ENCODE results near the gene PTCH2. TPM values are rescaled to one million over a fixed set of nuclear protein-coding genes. Genes with fewer than 3 reads are reported as not detected.

Gene PTCH2
- 2.5 TPM for total RNA-seq

GRCh38 chr1:44842862-44843655 lies at the start of gene PTCH2:
Gene PTCH2 (minus strand): TSS chr1:44843253. CDS start chr1:44842932, 321 bp downstream.

DNA sequence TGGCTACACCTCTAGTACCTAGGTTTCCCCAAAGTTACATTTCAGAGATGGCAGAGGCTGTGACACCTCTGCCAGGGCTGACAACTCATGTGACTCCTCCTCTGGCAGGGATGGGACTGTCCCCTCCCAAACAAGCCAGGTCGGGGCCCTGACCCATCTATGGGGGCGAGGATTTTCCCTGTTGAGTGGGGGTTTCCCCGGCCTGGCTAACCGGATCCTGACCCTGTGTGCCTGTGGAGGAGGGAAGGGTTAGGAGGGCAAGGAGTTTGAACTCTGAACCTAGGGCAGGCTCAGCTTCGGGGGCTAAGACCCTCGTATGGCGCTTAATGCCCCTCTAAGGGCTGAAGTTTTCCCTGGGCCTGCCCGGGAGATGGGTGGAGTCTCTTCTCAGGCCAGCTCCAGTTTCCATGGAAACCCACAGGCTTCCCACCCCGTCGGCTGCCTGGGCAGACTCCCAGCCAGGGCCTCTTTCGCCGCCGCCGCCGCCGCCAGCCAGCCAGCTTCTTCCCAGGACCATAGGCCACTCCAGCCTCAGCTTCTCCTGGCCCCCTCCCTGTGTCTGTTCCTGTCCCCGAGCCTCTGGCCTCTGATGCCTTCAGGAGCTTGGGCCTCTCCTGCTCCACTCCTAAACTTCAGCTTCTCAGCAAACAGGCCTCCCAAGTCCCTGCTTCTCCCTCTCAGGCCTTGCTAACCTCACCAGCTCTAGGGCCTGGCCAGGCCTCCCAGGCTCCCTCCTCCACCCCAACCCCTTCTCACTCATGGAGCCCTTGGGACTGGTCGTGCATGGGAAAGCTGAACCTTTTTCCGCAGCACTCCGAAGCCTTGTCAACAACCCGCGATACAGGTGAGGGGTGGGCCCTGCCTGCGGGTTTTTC lies 34.8 kb downstream of the PTCH2 start, which contains the start of gene BTBD19:
BTBD19 (plus strand) TSS at position 461 of the 875 bp plus-strand sequence; CDS start at position 759, 298 bp downstream.

DNA sequence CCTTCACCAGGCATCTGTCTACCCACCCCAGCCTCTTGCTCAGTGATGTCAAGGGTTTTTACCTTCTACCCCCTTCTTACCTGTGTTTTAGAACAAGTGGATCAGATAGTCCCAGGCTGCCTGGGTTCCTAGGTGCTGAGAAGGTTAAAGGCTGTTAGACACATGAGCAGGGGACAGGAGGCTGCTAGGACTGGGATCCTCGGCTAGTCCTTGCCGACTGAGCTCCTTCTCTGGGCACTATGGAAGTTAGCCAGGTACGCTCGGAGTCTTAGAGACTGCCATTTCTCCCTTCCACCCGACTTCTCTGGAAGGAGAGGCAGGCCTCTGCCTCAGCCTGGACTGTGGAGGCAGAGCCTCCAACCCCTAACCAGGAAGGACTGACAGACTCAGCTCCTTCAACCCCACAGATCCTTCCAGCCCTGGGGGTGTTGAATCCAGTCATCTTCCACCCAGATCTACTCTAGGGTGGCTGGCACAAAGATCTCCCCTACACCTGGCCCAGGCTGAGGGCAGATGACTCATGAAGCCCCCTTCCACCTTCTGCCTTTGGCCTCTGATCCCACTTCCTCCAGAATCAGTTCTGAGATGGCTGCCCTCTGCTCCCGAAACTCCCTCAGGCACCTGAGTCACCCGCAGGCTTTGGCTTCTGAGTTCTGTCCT lies 36.2 kb downstream of the PTCH2 start, which contains the start of gene DYNLT4:
DYNLT4 (minus strand) TSS at position 648 of the 660 bp plus-strand sequence. CDS start 683 bp downstream, outside the sequence.

DNA sequence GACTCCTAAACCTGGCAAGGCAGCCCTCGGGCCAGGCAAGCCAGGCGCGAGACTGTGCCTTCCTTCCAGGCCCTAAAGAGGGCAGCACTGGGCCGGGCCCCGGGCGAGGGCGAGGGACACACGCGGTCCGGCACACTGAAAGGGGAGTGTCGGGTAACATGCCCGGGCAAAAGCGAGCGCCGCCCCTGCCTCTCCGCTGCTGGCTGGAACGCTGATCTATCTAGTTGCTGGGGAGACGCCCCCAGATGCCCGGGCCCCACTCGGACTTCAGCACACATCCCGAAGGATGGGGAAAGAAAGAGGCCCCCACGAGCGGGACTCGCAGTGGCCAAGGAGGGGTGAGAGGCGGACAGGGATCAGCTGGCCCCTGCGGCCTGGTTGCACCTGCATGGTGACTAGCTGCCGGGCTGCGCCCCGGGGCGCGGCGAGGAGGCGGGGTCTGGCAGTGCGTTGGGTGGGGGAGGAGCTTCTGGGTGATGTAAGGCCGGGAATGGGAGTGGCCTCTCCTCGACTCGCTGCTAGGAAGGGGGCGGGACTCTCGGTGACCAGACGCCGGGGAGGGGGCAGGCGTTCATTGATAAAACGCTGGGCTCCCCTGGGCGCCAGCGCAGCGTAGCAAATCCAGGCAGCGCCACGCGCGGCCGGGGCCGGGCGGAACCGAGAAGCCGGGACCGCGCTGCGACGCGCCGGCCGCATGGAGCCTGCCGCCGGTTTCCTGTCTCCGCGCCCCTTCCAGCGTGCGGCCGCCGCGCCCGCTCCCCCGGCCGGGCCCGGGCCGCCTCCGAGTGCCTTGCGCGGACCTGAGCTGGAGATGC lies 43.1 kb downstream of the PTCH2 start, which contains the start of gene PLK3:
PLK3 (plus strand) TSS at position 608 of the 815 bp plus-strand sequence; CDS start at position 695, 87 bp downstream.

DNA sequence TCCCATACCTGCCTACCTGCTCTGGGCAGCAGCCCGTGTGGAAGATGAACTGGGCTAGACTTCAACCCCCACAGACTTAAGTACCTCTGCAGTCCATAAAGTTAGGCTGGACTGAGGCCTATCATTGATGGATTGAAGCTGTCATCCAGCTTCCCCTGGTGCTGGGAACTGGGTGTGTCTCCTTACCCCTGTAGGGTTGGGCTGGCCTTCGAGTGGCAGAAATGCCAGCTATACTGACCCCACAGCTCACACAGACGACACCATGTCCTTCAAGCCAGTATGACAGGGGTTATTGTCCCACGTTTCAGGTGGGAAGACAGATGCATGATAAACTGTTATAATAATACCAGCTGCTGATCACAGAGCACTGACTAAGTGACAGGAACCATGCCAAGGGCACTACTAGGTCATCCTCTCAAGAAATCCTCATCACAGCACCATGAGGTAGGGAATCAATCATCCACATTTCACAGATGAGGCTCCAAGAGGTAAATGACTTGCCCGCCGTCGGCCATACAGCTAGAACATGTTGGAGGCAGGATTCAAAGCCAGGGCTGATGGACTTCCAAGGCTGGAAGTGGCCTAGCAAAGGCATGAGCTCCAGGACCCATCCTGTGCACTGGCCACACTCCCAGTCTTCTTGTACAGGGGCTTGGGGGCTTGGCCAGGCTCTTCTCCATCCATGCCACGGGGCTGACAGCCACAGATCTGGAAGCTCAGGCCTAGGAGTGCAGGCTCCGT lies 54.8 kb downstream of the PTCH2 start, which contains the start of gene BEST4:
BEST4 (minus strand) TSS at position 51 of the 741 bp plus-strand sequence. CDS start 465 bp downstream, outside the sequence.

DNA sequence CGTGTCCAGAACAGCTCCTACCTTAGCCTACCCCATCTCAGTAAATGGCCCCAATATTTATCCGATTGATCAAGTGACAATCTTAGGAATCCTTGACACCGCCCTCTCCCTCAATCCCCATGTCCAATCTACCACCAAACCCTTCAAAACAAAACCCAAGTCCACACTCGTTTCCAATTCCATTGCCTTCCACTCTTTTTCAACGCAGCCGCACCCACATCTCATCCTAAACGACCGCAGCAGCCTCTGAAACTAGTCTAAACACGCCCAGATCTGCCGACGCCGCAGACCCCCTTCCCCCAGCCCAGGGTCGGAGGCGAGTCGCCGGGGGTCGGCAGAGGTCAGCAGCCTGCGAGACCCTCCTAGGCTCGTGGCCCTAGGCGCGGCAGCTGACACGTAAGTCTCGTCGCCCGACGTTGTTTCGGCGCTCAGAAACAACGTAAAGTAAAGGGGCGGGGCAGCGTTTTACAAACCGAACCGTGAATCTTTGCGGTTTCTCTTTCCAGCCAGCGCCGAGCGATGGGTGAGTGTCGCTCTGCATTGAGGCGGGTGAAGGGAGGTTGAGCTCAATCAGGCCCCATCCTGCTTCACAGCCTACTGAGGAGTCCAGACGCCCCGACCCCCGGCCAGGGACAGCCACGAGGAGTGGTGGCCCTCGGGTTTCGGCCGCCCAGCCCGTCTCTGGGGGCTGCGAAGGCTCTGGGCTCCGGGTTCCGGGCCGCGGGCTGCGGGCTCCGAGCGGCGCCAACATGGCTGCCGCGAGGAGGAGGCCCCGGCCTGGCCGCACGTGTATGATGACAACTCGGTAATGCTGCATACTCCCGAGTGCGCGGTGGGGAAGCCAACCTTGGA lies 67.7 kb downstream of the PTCH2 start, which contains the start of gene RPS8:
RPS8 (plus strand) TSS at position 463 of the 852 bp plus-strand sequence; CDS start at position 520, 57 bp downstream.

Small RNA genes lying within 50 kb of the gene (small RNA-seq; reads per million reads assigned to genes)
- not detected for gene AL136380.1 (ENCODE audit: low replicate concordance)
- 71.3 reads per million, percentile 95 among the genes with 10 or more reads in this experiment for gene SNORD38A (ENCODE audit: low replicate concordance)
- not detected for gene SNORD38B (ENCODE audit: low replicate concordance)
- gene SNORD46 (ENCODE audit: low replicate concordance) = 2,510 reads per million, percentile 99 among the genes with 10 or more reads in this experiment
- not detected for gene SNORD55 (ENCODE audit: low replicate concordance)

Other genes with a start within 250 kb of the PTCH2 start
- 6.3 TPM for gene TMEM53, start 168.8 kb downstream of the PTCH2 start, total RNA-seq
- 10.6 TPM for gene ARMH1, start 168.5 kb downstream of the PTCH2 start, total RNA-seq
- gene RNU5D-1, start 112.1 kb downstream of the PTCH2 start, total RNA-seq = not detected
- 6.3 TPM for gene KIF2C, start 103.4 kb downstream of the PTCH2 start, total RNA-seq
- 1,121 TPM for gene RPS8, start 67.7 kb downstream of the PTCH2 start, total RNA-seq
- 0.94 TPM for gene BEST4, start 55.1 kb downstream of the PTCH2 start, total RNA-seq
- 13.1 TPM for gene PLK3, start 42.9 kb downstream of the PTCH2 start, total RNA-seq
- not detected for gene DYNLT4, start 35.9 kb downstream of the PTCH2 start, total RNA-seq
- gene BTBD19, start 34.7 kb downstream of the PTCH2 start, total RNA-seq = 1.3 TPM
- 40.7 TPM for gene EIF2B3, start 143.3 kb upstream of the PTCH2 start, total RNA-seq
- gene HECTD3, start 168.1 kb upstream of the PTCH2 start, total RNA-seq = 29.1 TPM
- gene UROD, start 169.0 kb upstream of the PTCH2 start, total RNA-seq = 51.6 TPM